Measurements from ENCODE around the gene HS1BP3.

Gene HS1BP3

GRCh38 chr2:20626698-20627513, 24.0 kb downstream of the HS1BP3 start:
- no peak for DNase-seq

GRCh38 chr2:20626392-20626697, 24.6 kb downstream of the HS1BP3 start:
- DNase-seq: no peak

DNA sequence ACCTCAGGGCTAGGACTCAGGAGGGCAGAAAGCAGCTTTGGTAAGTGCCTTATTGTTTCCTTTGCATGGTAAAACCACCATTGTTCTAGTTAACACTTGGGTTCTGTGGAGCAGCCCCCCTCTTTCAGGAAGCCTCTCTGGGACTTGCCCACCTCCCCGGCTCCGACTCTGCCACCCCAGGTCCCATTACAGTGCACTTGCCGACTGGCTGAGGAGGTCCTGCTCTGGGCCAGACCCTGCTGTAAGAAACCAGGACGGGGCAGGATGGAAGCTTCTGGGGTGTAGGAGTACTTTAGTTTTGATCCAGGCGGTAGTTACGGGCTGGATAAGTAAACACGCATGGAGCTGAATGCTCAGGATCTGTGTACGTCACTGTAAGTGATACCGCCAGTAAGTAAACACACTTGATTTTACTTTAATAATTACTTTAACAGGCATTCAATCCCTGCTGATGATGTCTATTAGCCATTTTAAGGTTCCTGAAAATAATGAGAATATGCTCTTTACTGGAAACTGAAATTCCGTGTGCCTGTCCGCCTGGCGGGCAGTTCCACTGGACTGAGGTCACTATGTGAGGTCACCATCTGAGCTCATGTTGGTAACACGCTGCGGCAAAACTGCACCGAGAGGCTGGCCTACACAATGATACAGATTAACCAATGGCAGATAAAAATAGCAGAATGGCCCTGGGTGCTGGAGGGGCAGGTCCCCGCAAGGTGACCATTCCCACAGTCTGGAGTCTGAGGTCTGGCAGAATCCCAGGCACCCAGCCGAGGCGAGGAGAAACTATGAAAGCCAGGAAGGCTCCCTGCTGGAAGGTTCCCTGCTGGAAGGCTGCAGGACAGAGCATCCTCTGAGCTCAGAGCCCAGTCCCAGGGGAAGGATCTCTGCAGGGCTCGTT, 25.2 kb downstream of the HS1BP3 start:
- no peak for DNase-seq

DNA sequence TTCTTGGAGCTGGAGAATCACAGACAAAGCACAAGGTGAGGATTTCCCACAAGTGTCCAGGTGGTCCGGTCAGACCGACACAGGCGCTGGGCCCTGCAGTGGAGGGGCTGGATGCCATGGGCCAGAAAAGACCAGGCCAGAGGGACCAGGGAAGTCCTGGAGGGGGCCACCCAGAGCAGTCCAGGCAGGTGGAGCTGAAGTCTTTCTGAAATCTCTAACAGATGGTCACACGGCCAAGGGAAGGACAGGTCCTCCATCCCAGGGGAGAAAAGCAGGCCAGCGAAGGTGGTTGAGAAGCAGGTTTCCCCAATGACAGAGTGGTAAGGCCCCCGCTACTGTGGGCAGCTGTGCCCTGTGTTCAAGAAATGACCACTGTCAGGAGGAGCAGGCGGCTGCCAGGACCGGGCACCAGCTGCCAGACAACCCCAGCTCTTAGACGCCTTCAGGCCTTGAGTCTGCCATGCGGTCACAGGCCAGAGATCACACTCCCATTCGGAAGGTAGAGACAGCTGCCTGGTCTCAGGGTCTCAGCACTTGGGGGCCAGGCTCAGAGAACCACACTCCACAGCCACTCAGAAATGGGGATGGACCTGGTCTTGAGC, 25.9 kb downstream of the HS1BP3 start:
- DNase-seq: no peak

GRCh38 chr2:20624156-20624883, 26.6 kb downstream of the HS1BP3 start:
- no peak for DNase-seq

GRCh38 chr2:20623741-20624155, 27.1 kb downstream of the HS1BP3 start:
- DNase-seq: no peak

- DNase-seq: no peak
These were observed 27.7 kb downstream of the HS1BP3 start for GRCh38 chr2:20623241-20623640.

- no peak for DNase-seq
These were observed 28.2 kb downstream of the HS1BP3 start for GRCh38 chr2:20622731-20623130.

DNA sequence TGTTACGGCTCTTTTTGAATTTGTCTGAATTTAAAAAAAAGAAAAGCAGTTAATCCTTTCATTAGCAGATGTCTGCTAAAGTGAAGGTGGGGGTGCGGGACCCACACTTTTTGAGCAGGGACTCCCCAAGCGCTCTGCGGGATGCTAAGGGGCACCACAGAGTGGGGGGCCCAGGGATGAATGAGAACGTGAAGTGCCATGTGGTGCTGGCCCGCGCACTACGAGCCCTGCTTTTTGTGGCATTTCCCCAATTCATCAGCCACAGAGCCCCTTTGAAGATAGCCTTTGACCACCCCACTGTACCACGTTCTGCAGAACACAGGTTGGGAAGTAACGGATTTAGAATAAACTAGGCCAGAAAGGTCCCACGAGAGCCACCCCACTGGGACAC, 28.6 kb downstream of the HS1BP3 start:
- no peak for DNase-seq

- no peak for DNase-seq
These were observed 29.3 kb downstream of the HS1BP3 start for GRCh38 chr2:20621366-20622295.

- no peak for DNase-seq
These were observed 30.1 kb downstream of the HS1BP3 start for GRCh38 chr2:20620696-20621365.

DNA sequence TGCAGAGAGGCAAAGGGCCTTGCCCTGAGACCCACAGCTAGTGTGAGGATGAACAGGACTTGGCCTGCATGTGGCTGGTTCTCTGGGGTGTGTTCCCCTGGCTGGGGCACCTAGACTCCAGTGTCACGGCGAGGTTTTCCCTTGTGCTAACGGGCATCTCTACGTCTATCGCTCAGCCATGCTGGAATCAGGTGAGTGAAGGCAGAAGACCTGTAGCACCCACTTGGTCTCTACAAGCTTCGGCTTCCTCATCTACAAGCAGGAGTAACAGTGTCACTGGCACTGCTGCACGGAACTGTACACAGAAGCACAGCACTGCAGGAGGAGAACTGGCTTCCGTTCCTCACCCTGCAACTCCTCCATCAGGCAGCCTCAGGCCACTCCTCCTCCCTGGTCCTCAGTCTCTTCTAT, 30.6 kb downstream of the HS1BP3 start:
- no peak for DNase-seq

DNA sequence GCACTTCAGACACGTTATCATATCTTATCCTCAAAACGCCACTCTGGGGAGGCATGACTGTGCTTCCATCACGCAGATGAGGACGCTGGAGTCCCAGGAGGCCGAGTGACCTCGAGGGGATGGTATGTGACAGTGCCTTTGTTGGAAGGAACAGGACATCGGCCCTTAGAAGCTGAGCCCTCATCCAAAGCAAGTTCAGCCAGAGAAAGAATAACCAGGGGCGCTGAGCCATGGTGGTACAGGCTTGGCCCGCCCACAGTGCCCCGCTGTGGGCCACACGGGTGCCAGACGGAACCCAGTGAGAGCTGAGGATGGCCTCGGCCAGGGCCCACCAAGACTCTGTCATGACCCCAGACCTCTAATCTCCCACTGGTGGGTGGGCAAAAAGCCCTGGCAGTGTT, 31.3 kb downstream of the HS1BP3 start:
- DNase-seq: no peak

DNA sequence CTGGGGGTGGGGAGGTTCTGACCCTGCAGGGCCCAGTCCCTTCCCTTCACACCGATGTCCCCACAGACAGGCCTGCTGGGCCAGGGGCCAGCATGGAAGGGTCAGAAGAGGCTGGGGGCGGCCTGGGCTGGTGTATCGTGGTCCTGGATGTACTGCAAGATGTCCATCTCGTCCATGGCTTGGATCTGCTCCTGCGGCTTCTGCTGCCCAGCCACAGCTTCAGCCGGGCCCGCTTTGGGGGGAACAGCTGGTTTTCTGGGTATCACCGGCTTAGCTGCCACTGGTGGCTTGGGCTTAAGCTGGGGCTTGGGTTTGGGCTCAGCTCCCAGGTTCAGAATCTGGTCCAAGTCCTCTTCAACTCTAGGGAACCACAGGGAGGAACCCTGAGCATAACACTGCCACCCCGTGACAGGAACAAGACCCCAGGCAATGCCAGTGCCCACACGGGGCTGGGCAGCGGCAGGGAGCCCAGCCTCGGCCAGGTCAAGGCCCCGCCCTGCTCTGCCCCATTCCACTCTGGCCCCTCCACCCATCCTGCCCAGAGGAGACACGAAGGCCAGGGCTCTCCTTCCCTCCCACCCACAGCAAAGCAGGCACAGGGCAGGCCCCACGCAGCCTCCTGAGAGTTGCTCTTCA, 31.9 kb downstream of the HS1BP3 start:
- no peak for DNase-seq

DNA sequence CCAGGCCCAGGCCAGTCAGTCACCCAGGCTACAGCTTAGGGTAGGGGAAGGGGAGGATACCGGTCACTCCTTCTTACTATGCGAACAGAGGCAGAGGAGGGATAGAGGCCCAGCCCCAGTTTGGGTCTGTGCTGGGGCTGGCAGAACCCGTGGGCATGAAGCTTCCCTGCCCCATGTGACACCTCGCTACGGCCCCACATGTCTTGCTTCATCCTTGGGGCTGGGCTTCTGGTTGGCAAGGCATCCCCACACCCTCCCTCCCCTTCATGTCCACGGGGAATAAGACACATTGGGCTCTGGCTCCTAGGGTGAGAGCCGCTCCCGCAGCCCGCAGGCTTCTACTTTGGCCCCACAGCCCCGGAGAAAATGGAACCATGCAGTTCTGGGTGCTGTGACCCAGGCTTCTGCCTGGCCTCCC, 32.4 kb downstream of the HS1BP3 start:
- no peak for DNase-seq

GRCh38 chr2:20617892-20618467, 32.9 kb downstream of the HS1BP3 start:
- no peak for DNase-seq

DNA sequence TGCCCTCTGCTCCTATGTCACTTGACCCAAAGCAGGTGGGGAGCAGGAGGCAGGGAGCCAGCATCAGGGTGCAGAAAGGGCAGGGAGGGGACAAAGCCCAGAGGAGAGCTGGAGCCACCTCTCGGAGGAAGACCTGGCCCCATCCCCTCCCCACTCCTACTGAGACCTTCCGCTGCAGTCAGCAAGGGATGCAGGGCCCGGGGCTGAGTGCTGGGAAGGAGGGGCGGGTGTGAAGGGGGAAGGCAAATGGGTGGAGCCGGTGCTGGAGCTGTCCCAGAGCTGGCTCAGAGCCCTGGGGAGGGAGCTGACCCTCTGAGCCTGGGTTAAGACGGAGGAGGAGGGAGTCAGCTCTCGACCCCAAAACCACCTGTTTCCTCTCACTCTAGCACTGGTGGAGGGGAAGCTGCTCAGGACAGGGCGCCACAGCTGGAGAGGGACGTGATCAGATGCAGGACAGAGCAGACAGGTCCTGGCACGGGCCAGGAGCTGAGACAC, 33.8 kb downstream of the HS1BP3 start:
- no peak for DNase-seq

DNA sequence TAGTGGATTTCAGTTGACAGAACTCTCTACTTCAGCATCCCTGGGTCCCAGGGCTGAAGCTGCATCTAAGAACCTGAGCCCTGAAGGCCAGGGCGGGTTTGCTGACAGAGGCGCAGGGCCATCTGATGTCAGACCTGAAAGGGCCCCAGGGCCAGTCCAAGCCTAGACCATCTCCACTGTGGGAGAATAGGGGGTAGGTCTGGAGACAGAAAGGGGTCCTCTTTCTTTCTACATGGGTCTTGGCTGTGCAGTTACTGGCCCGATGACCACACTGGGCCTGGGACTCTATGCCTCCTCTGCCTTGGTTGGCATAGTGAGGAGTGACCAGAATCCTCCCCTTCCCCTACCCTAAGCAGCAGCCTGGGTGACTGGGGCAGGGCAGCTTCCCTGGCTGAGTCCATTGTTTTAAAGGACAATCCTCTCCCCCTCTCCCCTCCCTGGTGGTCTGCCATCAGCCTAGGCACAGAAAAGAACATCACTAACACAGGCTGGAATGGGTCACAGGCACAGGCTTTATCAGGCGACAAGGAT, 34.5 kb downstream of the HS1BP3 start:
- no peak for DNase-seq

DNA sequence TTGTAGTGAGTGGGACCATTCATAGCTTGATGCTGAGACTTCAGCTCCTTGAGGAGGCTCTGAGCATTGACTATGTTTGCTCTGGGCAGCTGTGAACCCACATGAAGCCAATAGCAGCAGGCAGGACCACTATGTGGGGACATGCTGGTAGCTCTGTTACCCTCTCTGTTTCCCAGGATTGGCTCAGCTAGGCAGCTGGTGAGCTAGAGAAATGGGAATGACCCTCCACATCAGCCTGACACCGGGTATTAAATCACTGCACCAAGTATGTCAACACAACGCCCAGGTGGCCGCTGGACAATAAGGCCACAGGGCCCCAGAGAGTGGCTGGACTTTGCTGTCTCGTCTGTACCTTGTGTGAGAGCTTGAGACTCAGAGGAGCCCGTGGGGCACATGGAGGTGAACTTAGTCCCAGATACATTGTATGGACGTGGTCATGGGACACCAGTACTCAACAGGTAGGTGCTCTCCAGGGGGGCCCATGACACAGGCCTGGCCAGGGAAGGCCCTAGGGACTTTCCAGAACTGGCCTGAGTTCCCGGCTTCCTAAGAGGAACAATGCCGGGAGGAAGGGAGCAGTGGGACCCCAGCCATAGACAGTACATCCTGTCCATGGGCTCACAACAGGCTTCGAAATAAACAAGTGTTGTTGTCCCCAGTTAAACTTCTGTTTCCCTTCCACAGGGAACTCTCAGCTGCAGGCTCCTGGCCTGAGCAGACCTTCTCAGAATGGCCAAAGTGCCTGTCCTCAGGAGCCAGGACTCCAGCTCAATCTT, 35.2 kb downstream of the HS1BP3 start:
- no peak for DNase-seq

Measured in AML-193 (cell line).